RCC 7860 (cell line): Measurements from ENCODE around the gene STRIP2.

ENCODE experiments used
- DNase-seq: peaks from one replicate; pipeline ENCODE4 v3.0.0-alpha.2; 2015; ENCODE audit warnings: low spot score
- FAIRE-seq: peaks from 2 replicates; lab custom pipeline; 2012; peaks lifted over from hg19 to GRCh38; lab: Jason Lieb, UNC

STRIP2 gene

GRCh38 chr7:129489491-129489890 lies 55.3 kb downstream of the STRIP2 start:
- FAIRE-seq (no peak), DNase-seq (peak; percentile 56)

GRCh38 chr7:129492391-129492790 lies 58.2 kb downstream of the STRIP2 start:
- DNase-seq (no peak), FAIRE-seq (no peak)

GRCh38 chr7:129493555-129493954 lies 59.3 kb downstream of the STRIP2 start:
- no peak for FAIRE-seq
- DNase-seq, result no peak

- DNase-seq (peak; percentile 35), FAIRE-seq (no peak)
Measured at GRCh38 chr7:129494041-129494440, 59.8 kb downstream of the STRIP2 start.

GRCh38 chr7:129495987-129496386 lies 61.8 kb downstream of the STRIP2 start:
- DNase-seq (no peak), FAIRE-seq (no peak)

- DNase-seq (no peak), FAIRE-seq (no peak)
Measured at GRCh38 chr7:129496653-129497052, 62.4 kb downstream of the STRIP2 start.

- no peak for DNase-seq
- no peak for FAIRE-seq
Measured at GRCh38 chr7:129497156-129497555, 62.9 kb downstream of the STRIP2 start.

GRCh38 chr7:129498021-129498420 lies 63.8 kb downstream of the STRIP2 start:
- DNase-seq (no peak), FAIRE-seq (no peak)

- DNase-seq, result no peak
Measured at GRCh38 chr7:129499999-129500398, 65.8 kb downstream of the STRIP2 start.

GRCh38 chr7:129501760-129502707 lies 67.8 kb downstream of the STRIP2 start, which contains the start of gene SMKR1:
TSS of gene SMKR1 (plus strand) at chr7:129502531. CDS start at chr7:129502825, 294 bp downstream.
- DNase-seq (peak; percentile 48), FAIRE-seq (no peak)

More at GRCh38 chr7:129499999-129500398, 65.8 kb downstream of the STRIP2 start:
- no peak for FAIRE-seq

- FAIRE-seq, result no peak
- DNase-seq, result no peak
Measured at GRCh38 chr7:129502708-129503685, 68.8 kb downstream of the STRIP2 start.

GRCh38 chr7:129503725-129504124 lies 69.5 kb downstream of the STRIP2 start:
- FAIRE-seq, result no peak
- DNase-seq, result no peak

GRCh38 chr7:129512192-129512591 lies 78.0 kb downstream of the STRIP2 start:
- no peak for DNase-seq

GRCh38 chr7:129513546-129513945 lies 79.3 kb downstream of the STRIP2 start:
- no peak for FAIRE-seq

More at GRCh38 chr7:129512192-129512591, 78.0 kb downstream of the STRIP2 start:
- no peak for FAIRE-seq

GRCh38 chr7:129514683-129515082 lies 80.5 kb downstream of the STRIP2 start:
- FAIRE-seq, result no peak
- no peak for DNase-seq

More at GRCh38 chr7:129513546-129513945, 79.3 kb downstream of the STRIP2 start:
- DNase-seq, result no peak

- DNase-seq (no peak), FAIRE-seq (no peak)
Measured at GRCh38 chr7:129515381-129515780, 81.1 kb downstream of the STRIP2 start.

GRCh38 chr7:129517931-129518330 lies 83.7 kb downstream of the STRIP2 start:
- DNase-seq, result no peak
- no peak for FAIRE-seq

GRCh38 chr7:129519464-129519863 lies 85.2 kb downstream of the STRIP2 start:
- no peak for FAIRE-seq

GRCh38 chr7:129522088-129522970 lies 88.1 kb downstream of the STRIP2 start:
- FAIRE-seq (no peak), DNase-seq (no peak)

More at GRCh38 chr7:129519464-129519863, 85.2 kb downstream of the STRIP2 start:
- no peak for DNase-seq

- DNase-seq, result no peak
- FAIRE-seq, result no peak
Measured at GRCh38 chr7:129522971-129523340, 88.7 kb downstream of the STRIP2 start.
